Activated T-helper 1 cell treated with anti-CD3 and anti-CD28 coated beads, Interleukin-12 subunit alpha, Interleukin-12 subunit beta, Interleukin-2, Interleukin-4 antibody, amounts not matched to agents 30 ng/mL and 10 ng/mL and 1 ng/mL, durations not matched to agents 14 hours and 24 hours and 36 hours (primary cell): ENCODE measurements around the gene IMMP2L. TPM values are rescaled to one million over a fixed set of nuclear protein-coding genes. Genes with fewer than 3 reads are reported as not detected.

Source experiments
- DNase-seq: peaks from one replicate; pipeline ENCODE4 v3.0.0; 2021; ENCODE audit warnings: low spot score
- H3K27ac Mint-ChIP-seq: one replicate; pipeline ENCODE4 v1.8.0; 2021; ENCODE audit warnings: mild to moderate bottlenecking, mixed read lengths
- H3K27me3 Mint-ChIP-seq: one replicate; pipeline ENCODE4 v1.8.0; 2022; ENCODE audit warnings: mild to moderate bottlenecking, moderate library complexity, mixed read lengths; ENCODE audit not compliant: insufficient read depth
- H3K36me3 Mint-ChIP-seq: one replicate; pipeline ENCODE4 v1.8.0; 2021; ENCODE audit warnings: low read depth, mixed read lengths
- H3K4me1 Mint-ChIP-seq: one replicate; pipeline ENCODE4 v1.8.0; 2021; ENCODE audit warnings: low read depth, mixed read lengths
- H3K4me3 Mint-ChIP-seq: one replicate; pipeline ENCODE4 v1.8.0; 2021; ENCODE audit warnings: mild to moderate bottlenecking, moderate library complexity, mixed read lengths
- H3K9me3 Mint-ChIP-seq: one replicate; pipeline ENCODE4 v1.8.0; 2021; ENCODE audit warnings: mixed read lengths
- intact Hi-C: fragments of 100-400 bp; cut with micrococcal nuclease; formaldehyde crosslinking; loops from one replicate; pipeline ENCODE4 v1.15.1; 2024
- total RNA-seq: library from RNA; stranded (reverse); gene quantifications from 2 replicates; pipeline ENCODE4 v1.2.3, GENCODE V29; 2022

The IMMP2L gene
- total RNA-seq, 1 donor from 2014 or later = 11.3 TPM

- Mint-ChIP-seq H3K4me1 (peaks cover 19% of the 10 kb centered on the region), H3K36me3 (peaks cover 5% of the 10 kb centered on the region), H3K9me3 (peaks cover 8% of the 10 kb centered on the region), H3K27ac (no peak overlapping the region), H3K4me3 (no peak overlapping the region), H3K27me3 (no peaks in the 10 kb centered on the region)
- intact Hi-C loops = no loop called here
- no peak for DNase-seq
These were observed 511.3 kb downstream of the IMMP2L start for GRCh38 chr7:111050875-111051416.

DNA sequence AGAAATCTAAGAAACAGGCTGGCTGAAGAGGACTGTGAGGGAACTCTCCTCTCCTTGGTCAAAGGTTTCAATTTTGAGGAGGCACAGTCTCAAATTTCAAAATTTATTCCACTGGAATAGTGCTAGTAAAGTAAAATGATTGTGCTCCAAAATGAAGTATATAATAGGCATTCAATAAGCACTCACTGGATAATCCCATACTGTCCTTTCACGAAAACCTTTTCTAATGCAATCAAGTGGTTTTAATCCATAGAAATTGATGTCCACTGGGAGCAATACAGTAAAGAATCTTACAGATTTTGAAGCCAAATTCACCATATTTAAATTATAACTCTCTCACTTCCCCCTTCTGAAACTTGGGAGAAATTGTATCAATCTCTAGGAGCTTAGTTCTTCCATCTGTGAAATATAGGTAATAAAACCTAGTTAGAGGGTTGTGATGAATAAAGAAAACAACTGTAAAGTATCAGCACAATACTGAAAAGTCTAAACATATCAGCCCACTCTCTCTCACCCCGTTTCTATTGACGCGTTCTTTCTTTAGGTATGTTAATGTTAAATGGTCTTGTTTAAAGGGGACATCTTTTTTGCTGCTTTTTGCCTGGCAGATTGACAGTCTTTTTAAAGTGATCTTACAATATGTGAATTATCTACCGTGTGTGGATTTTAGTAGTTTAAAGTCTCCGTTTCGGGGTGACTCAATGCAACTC is 512.2 kb downstream of the IMMP2L start:
- Mint-ChIP-seq H3K27ac (no peak overlapping the region), H3K9me3 (peaks cover 8% of the 10 kb centered on the region), H3K36me3 (peaks cover 8% of the 10 kb centered on the region), H3K27me3 (no peaks in the 10 kb centered on the region), H3K4me1 (peaks cover 14% of the 10 kb centered on the region), H3K4me3 (no peak overlapping the region)
- no peak for DNase-seq
- intact Hi-C loops = no loop called here

- no peak overlapping the region for H3K4me3 Mint-ChIP-seq
- H3K36me3 Mint-ChIP-seq = peaks cover 9% of the 10 kb centered on the region
- peaks cover 4% of the 10 kb centered on the region for H3K9me3 Mint-ChIP-seq
- H3K27me3 Mint-ChIP-seq = no peaks in the 10 kb centered on the region
- H3K4me1 Mint-ChIP-seq = peaks cover 14% of the 10 kb centered on the region
- H3K27ac Mint-ChIP-seq = no peak overlapping the region
- intact Hi-C loops = no loop called here
- DNase-seq = no peak
These were observed 514.7 kb downstream of the IMMP2L start for GRCh38 chr7:111047595-111047994.

DNA sequence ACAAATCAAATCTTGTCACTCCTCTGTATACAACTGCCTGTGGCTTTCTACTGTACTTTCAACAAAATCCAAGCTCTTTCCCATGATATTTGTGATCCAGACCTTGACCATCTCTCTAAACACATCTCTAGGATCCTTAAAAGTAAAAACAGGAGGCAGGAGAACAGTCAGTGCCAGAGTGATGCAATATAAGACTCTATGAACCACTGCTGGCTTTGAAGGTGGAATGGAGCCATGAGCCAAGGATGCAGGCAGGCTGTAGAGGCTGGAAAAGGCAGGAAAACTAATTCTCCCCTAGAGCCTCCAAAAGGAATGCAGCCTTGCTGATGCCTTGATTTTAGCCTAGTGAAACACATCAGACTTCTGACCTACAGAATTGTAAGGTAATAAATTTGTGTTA is 516.8 kb downstream of the IMMP2L start:
- H3K4me1 Mint-ChIP-seq = peaks cover 18% of the 10 kb centered on the region
- H3K36me3 Mint-ChIP-seq = peaks cover 9% of the 10 kb centered on the region
- no peak overlapping the region for H3K4me3 Mint-ChIP-seq
- H3K9me3 Mint-ChIP-seq = no peaks in the 10 kb centered on the region
- H3K27me3 Mint-ChIP-seq = no peaks in the 10 kb centered on the region
- intact Hi-C loops = no loop called here
- no peak overlapping the region for H3K27ac Mint-ChIP-seq
- no peak for DNase-seq

GRCh38 chr7:111043561-111043960 is 518.7 kb downstream of the IMMP2L start:
- Mint-ChIP-seq H3K4me1 (peaks cover 14% of the 10 kb centered on the region), H3K27me3 (no peaks in the 10 kb centered on the region), H3K27ac (no peak overlapping the region), H3K4me3 (no peak overlapping the region), H3K36me3 (peaks cover 9% of the 10 kb centered on the region), H3K9me3 (no peaks in the 10 kb centered on the region)
- no peak for DNase-seq
- intact Hi-C loops = loop anchor here (5.0 kb wide), 1 partner anchor 41 kb away; no protein-coding TSS in a partner anchor

GRCh38 chr7:111042842-111043241 is 519.5 kb downstream of the IMMP2L start:
- H3K4me1 Mint-ChIP-seq = peaks cover 20% of the 10 kb centered on the region
- H3K36me3 Mint-ChIP-seq = peaks cover 9% of the 10 kb centered on the region
- no peaks in the 10 kb centered on the region for H3K27me3 Mint-ChIP-seq
- H3K4me3 Mint-ChIP-seq = no peak overlapping the region
- intact Hi-C loops = loop anchor here (5.0 kb wide), 1 partner anchor 41 kb away; no protein-coding TSS in a partner anchor
- H3K27ac Mint-ChIP-seq = no peak overlapping the region
- H3K9me3 Mint-ChIP-seq = no peaks in the 10 kb centered on the region
- DNase-seq = no peak

- H3K4me1 Mint-ChIP-seq = peaks cover 25% of the 10 kb centered on the region
- H3K27ac Mint-ChIP-seq = peak overlapping the region; percentile 56
- intact Hi-C loops = loop anchor here (5.0 kb wide), 1 partner anchor 39 kb away; no protein-coding TSS in a partner anchor
- H3K4me3 Mint-ChIP-seq = no peak overlapping the region
- H3K9me3 Mint-ChIP-seq = no peaks in the 10 kb centered on the region
- peaks cover 7% of the 10 kb centered on the region for H3K36me3 Mint-ChIP-seq
- no peaks in the 10 kb centered on the region for H3K27me3 Mint-ChIP-seq
- DNase-seq = no peak
These were observed 520.7 kb downstream of the IMMP2L start for GRCh38 chr7:111041577-111041976.

GRCh38 chr7:111038185-111038584 is 524.1 kb downstream of the IMMP2L start:
- Mint-ChIP-seq H3K9me3 (no peaks in the 10 kb centered on the region), H3K36me3 (no peaks in the 10 kb centered on the region)

GRCh38 chr7:111031916-111032315 is 530.4 kb downstream of the IMMP2L start:
- peaks cover 3% of the 10 kb centered on the region for H3K36me3 Mint-ChIP-seq
- no peak for DNase-seq
- H3K9me3 Mint-ChIP-seq = no peaks in the 10 kb centered on the region
- H3K4me3 Mint-ChIP-seq = no peak overlapping the region
- intact Hi-C loops = no loop called here
- H3K4me1 Mint-ChIP-seq = peaks cover 42% of the 10 kb centered on the region
- H3K27ac Mint-ChIP-seq = no peak overlapping the region
- no peaks in the 10 kb centered on the region for H3K27me3 Mint-ChIP-seq

More at GRCh38 chr7:111038185-111038584, 524.1 kb downstream of the IMMP2L start:
- DNase-seq = no peak
- no peak overlapping the region for H3K4me3 Mint-ChIP-seq
- intact Hi-C loops = no loop called here
- no peak overlapping the region for H3K27ac Mint-ChIP-seq
- no peaks in the 10 kb centered on the region for H3K27me3 Mint-ChIP-seq
- peaks cover 20% of the 10 kb centered on the region for H3K4me1 Mint-ChIP-seq

DNA sequence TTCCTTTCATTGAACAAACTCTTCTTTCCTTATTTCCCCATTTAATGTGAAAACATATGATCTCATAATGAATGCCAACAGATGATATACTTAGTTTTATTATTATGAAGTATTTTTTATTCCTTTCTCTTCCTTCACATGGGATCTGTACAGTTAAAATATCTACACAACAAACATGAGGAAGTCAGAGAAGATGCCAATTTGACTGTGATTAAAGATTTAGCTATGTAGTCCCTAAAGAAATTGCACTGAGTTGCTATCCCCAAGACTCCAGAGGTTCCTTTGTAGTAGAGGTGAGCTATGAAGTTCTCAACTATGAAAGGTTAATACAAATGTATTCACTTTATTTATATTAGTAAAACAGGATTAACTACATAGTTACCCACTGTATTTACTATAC is 532.0 kb downstream of the IMMP2L start:
- DNase-seq = no peak
- peaks cover 6% of the 10 kb centered on the region for H3K36me3 Mint-ChIP-seq
- H3K4me3 Mint-ChIP-seq = no peak overlapping the region
- H3K27ac Mint-ChIP-seq = peak overlapping the region; percentile 94
- H3K27me3 Mint-ChIP-seq = no peaks in the 10 kb centered on the region
- H3K9me3 Mint-ChIP-seq = no peaks in the 10 kb centered on the region
- H3K4me1 Mint-ChIP-seq = peaks cover 57% of the 10 kb centered on the region
- intact Hi-C loops = no loop called here

- H3K27me3 Mint-ChIP-seq = no peaks in the 10 kb centered on the region
- peak overlapping the region; percentile 68 for H3K4me3 Mint-ChIP-seq
- peaks cover 64% of the 10 kb centered on the region for H3K4me1 Mint-ChIP-seq
- H3K27ac Mint-ChIP-seq = peak overlapping the region; percentile 94
- H3K36me3 Mint-ChIP-seq = peaks cover 6% of the 10 kb centered on the region
- intact Hi-C loops = loop anchor here (1.0 to 5.0 kb wide), 9 partner anchors 16 to 1423 kb away; partner anchors contain the start of gene IFRD1
- no peak for DNase-seq
- H3K9me3 Mint-ChIP-seq = no peaks in the 10 kb centered on the region
These were observed 532.6 kb downstream of the IMMP2L start for GRCh38 chr7:111029574-111030251.

DNA sequence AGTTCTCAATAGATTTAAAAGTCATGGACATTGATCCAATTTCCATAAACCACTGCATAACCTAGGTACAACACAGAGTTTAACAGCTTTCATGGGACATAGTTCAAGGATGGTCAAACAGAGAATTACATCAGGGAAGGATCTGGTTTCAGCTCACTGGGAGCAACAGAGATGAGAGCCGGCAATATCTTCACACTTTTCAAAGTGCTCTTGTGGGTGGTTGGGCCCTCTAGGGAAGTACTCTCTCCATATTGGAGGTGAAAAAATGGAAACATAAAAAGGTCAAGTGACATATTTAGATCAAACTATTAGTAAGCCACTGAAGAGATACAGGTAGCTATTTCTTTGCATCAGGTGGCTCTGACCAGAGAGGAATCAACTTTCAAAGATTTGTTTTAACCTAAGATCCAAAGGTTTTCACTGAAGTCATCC is 533.1 kb downstream of the IMMP2L start:
- Mint-ChIP-seq H3K27ac (peak overlapping the region; percentile 94), H3K9me3 (no peaks in the 10 kb centered on the region), H3K4me3 (peak overlapping the region; percentile 50), H3K27me3 (no peaks in the 10 kb centered on the region), H3K36me3 (peaks cover 6% of the 10 kb centered on the region), H3K4me1 (peaks cover 69% of the 10 kb centered on the region)
- DNase-seq = no peak
- intact Hi-C loops = loop anchor here (1.0 to 5.0 kb wide), 9 partner anchors 16 to 1423 kb away; partner anchors contain the start of gene IFRD1

DNA sequence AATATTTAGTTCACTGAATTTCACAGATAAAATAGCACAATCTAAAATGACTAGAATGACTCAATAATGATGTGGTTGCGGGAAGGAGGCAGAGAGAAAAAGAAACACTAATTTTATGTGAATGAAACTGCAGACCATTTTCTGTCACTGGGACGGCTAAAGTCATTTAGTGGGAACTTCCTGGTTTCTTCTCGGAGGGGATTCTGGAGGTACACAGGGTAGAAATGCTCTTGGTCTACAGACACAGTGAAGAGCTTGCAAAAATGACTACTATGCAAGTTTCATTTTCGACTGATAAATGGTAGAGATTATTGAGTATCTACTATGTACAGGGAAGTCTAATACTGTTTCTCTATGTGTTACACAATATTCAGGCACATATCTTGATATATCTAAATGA is 534.9 kb downstream of the IMMP2L start:
- Mint-ChIP-seq H3K4me1 (peaks cover 82% of the 10 kb centered on the region), H3K36me3 (peaks cover 6% of the 10 kb centered on the region)
- intact Hi-C loops = loop anchor here (5.0 kb wide), 2 partner anchors 120 to 1425 kb away; partner anchors contain the start of gene IFRD1

More for the DNA sequence above, 534.9 kb downstream of the IMMP2L start:
- no peaks in the 10 kb centered on the region for H3K27me3 Mint-ChIP-seq
- no peak for DNase-seq
- H3K4me3 Mint-ChIP-seq = peak overlapping the region; percentile 19
- H3K9me3 Mint-ChIP-seq = peaks cover 2% of the 10 kb centered on the region
- peak overlapping the region; percentile 84 for H3K27ac Mint-ChIP-seq
